Measurements from ENCODE around the gene GINS3.

- TF ChIP-seq EP300 (IDR thresholded peaks at IDR 0.05) (no peak), POLR2A (IDR thresholded peaks at IDR 0.05) (no peak)
Observed at GRCh38 chr16:58444265-58444664, 52.0 kb downstream of the GINS3 start.

Measured in upper lobe of left lung (tissue), 4 donors.